Fibroblast of lung (primary cell): Measurements from ENCODE around the gene PSRC1.

Source experiments
- EZH2 ChIP-seq: IDR thresholded peaks from 2 replicates; pipeline ENCODE4 v1.5.1; 2012; ENCODE audit warnings: low read length, control low read depth, mild to moderate bottlenecking; ENCODE audit errors: missing control alignments
- TF ChIP-seq, protein P1 (sequence below), 2 donors: IDR thresholded peaks in 1 of 2; conservative IDR thresholded peaks in 1 of 2; 1 replicate in 1 of 2; 2 replicates in 1 of 2; pipeline ENCODE4 v1.5.1; 2011 to 2012; ENCODE audit warnings: low read length in 2 of 2, control low read depth in 1 of 2, inconsistent platforms in 1 of 2, low read depth in 1 of 2, mild to moderate bottlenecking in 1 of 2

DNA sequence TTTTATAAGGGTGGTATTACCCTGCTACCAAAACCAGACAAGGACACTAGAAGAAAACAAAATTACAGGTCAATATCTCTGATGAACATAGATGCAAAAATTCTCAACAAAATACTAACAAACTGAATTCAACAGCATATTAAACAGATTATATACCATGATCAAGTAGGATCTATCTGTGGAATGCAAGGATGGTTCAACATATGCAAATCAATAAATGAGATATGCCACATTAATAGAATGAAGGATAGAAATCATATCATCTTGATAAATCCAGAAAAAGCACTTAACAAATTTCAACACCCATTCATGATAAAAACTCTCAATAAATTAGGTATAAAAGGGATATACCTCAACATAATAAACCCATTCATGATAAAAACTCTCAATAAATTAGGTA lies 48.2 kb upstream of the PSRC1 start:
- no peak for TF ChIP-seq EZH2
- TF ChIP-seq, protein P1, sequence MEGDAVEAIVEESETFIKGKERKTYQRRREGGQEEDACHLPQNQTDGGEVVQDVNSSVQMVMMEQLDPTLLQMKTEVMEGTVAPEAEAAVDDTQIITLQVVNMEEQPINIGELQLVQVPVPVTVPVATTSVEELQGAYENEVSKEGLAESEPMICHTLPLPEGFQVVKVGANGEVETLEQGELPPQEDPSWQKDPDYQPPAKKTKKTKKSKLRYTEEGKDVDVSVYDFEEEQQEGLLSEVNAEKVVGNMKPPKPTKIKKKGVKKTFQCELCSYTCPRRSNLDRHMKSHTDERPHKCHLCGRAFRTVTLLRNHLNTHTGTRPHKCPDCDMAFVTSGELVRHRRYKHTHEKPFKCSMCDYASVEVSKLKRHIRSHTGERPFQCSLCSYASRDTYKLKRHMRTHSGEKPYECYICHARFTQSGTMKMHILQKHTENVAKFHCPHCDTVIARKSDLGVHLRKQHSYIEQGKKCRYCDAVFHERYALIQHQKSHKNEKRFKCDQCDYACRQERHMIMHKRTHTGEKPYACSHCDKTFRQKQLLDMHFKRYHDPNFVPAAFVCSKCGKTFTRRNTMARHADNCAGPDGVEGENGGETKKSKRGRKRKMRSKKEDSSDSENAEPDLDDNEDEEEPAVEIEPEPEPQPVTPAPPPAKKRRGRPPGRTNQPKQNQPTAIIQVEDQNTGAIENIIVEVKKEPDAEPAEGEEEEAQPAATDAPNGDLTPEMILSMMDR (conservative IDR thresholded peaks at IDR 0.05 in 1 of 2, IDR thresholded peaks at IDR 0.05 in 1 of 2; ENCODE audit: low read depth in 1 of 2, low read length in 2 of 2) = no peak
